Measurements from ENCODE around the gene C19orf67.
"Not testable (repeated sequence)": the region's sequence is repeated elsewhere in the genome, so short reads cannot be mapped to it uniquely, and the experiment has no call there.

Gene C19orf67

DNA sequence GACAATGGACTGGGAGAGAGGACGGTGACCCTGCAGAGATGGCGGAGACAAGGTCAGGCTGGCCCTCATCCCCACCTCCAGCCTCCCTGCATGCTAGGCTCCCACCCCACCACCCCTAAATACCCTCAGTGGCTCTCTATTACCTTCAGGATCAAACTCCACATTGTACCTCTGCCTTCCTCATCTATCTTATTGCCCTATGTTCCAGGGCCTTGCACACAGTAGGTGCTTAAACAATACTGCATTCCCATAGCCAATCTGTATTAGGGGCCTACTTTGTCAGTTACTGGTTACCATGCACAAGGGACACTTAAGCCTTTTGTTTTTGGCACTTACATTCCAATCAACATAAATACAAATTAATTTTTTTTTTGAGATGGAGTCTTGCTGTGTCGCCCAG, 30.2 kb downstream of the C19orf67 start:
- no peak for DNase-seq

DNA sequence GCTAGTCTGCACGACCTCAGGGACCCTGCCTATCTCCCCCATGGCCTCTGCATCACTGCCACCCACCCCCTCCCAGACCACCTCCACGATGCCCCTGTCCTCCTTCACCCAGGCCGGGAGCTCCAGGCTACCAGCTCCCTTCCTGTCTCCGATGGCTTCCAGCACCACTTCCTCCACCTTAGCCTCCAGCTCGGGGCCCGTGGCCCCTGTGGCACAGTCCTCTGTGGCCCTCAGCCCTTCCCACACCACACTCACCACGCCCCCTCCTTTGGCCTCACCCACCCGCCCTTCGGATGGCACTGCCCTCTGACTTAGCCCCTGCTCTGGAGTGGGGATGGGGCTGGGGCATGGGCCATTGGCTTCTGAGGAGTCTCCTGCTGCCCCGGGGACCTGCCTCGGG, 30.9 kb downstream of the C19orf67 start:
- DNase-seq, result no peak

DNA sequence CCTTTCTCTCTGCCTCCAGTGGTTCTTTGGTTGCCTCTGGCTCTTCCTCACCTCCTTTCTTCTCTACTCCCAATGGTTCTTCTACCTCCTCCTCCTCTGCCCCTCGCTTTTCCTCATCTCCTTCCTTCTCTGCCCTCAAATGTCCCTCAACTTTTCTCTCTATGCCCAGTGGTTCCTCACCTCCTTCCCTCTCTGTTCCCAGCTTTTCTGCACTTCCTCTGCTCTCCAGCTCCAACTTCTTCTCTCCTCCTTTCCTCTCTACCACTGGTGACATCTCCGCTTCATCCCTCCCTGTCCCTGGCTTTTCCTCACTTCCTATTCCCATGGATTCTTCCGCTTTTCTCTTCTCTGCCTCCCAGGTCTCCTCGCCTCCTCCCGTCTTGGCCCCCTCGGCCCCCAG, 31.5 kb downstream of the C19orf67 start:
- DNase-seq, result no peak

DNA sequence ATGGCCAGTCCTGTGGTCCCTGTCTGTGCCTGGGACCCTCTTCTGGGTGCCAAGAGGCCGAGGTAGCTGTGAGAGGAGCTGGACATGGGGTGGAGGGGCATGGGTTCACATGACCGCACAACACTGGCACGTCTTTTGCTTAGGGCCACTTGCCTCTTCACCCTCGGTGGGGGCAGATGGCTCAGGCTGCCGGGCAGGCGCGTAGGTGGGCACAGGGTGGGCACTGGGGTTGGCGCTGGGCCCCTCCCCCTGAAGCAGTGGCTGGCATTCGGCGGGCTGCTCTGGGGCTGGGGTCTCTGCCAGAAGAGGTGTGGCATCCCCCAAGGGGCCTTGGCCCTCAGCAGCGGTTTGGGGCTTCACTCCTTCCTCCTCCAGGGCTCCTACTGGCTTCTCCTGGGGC, 32.1 kb downstream of the C19orf67 start:
- no peak for DNase-seq

DNA sequence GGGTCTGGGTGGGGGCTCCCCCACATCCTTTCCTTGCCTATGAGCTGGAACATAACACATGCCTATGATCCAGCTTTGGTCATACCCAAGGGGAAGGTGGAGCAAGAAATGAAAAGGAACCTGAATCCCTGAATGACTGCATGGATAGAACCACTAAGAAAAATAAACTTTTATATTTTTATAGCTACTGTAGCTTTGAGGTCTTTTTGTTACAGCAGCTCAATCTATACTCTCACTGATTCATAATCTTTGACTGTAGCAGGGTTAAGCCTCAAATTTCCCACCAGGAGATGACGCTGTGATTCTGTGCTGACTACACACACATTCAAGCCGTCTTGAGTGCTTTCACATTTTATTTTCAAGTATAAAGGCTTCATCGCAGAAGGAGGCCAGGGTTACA, 32.6 kb downstream of the C19orf67 start:
- no peak for DNase-seq

DNA sequence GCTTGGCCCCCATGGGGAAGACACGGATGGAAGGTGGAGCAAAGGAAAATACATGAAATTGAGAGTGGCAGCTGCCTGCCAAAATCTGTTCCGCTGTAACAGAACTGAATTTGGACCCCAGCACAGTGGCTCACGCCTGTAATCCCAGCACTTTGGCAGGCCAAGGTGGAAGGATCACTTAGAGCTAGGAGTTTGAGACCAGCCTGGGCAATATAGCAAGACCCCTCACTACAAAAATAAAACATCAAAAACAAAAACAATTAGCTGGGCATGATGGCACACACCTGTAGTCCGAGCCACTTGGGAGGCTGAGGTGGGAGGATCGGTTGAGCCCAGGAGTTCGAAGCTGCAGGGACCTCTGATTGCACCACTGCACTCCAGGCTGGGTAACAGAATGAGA, 33.1 kb downstream of the C19orf67 start:
- no peak for DNase-seq

DNA sequence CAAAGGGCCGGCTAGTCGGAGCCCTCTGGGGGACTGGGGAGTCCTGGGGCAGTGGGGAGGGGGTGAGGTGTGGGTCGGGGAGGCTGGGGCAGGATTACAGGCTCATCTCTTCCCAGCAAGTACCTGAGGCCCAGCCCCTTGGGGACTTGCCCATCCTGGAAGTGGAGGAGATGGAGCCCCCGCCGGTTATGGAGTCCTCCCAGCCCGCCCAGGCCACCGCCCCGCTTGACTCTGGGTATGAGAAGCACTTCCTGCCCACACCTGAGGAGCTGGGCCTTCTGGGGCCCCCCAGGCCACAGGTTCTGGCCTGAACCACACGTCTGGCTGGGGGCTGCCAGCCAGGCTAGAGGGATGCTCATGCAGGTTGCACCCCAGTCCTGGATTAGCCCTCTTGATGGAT, 33.6 kb downstream of the C19orf67 start:
- no peak for DNase-seq

DNA sequence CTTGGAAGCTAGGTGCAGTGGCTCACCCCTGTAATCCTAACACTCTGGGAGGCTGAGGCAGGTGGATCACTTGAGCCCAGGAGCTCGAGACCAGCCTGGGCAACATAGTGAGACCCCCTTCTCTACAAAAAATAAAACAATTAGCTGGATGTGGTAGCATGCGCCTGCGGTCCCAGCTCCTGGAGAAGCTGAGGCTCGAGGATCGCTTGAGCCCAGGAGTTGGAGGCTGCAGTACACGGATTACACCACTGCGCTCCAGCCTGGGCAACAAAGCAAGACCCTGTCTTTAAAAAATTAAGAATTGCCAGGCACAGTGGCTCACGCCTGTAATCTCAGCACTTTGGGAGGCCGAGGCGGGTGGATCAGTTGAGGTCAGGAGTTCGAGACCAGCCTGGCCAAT, 34.6 kb downstream of the C19orf67 start:
- not testable (repeated sequence) for DNase-seq

DNA sequence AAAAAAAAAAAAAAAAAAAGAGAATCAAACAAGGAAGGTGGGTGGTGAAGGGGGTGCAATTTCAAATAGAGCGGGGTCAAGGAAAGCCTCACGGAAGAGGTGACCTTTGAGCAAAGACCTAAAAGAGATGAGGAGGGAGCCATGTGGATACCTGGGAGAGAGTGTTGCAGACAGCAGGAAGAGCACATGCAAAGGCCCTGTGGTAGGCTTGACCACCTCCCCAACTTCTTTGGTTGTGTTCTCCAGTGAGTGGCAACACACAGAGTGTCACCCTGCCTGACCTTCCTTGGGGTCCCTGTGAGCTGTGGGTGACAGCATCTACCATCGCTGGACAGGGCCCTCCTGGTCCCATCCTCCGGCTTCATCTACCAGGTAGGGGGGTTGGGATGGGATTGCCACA, 35.1 kb downstream of the C19orf67 start:
- DNase-seq, result no peak

DNA sequence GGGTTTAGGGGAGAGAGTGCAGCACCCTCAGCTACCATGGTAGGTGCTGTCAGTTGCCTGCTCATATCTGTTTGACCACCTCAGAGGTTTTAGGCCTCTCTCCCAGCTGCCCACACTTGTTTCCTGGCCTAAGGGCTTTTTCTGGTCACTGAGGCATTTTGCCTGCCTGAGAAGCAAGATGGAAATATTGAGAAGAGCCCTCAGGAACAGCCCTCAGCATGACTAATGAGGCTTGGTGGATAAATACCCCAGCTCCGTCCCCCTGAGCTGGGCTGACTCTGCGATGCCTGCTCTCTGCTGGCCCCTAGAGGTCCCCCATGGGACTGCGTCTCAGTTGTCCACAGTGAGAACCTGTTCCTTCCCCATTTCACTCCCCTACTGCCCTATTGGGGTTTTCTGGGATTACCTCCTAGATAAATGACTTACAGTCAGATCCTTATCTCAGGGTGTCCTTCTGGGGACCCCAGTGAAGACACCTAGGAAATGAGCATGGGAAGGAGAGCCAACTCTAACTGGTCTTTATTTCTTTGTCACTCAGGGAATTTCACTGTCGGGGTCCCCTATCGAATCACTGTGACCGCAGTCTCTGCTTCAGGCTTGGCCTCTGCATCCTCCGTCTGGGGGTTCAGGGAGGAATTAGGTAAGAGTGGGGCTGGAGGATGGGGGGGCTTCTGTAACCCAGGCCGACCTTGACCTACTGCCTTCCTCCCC, 37.0 kb downstream of the C19orf67 start:
- DNase-seq, result no peak

DNA sequence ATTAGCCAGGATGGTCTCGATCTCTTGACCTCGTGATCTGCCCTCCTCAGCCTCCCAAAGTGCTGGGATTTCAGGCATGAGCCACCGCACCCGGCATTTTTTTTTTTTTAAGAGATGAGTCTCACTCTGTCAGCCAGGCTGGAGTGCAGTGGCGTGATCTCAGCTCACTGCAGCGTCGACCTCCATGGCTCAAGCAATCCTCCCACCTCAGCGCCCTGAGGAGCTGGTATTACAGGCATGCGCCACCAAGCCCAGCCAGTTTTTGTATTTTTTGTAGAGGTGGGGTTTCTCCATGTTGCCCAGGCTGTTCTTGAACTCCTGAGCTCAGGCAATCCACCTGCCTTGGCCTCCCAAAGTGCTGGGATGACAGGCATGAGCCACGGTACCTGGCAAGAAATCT, 37.7 kb downstream of the C19orf67 start:
- not testable (repeated sequence) for DNase-seq

DNA sequence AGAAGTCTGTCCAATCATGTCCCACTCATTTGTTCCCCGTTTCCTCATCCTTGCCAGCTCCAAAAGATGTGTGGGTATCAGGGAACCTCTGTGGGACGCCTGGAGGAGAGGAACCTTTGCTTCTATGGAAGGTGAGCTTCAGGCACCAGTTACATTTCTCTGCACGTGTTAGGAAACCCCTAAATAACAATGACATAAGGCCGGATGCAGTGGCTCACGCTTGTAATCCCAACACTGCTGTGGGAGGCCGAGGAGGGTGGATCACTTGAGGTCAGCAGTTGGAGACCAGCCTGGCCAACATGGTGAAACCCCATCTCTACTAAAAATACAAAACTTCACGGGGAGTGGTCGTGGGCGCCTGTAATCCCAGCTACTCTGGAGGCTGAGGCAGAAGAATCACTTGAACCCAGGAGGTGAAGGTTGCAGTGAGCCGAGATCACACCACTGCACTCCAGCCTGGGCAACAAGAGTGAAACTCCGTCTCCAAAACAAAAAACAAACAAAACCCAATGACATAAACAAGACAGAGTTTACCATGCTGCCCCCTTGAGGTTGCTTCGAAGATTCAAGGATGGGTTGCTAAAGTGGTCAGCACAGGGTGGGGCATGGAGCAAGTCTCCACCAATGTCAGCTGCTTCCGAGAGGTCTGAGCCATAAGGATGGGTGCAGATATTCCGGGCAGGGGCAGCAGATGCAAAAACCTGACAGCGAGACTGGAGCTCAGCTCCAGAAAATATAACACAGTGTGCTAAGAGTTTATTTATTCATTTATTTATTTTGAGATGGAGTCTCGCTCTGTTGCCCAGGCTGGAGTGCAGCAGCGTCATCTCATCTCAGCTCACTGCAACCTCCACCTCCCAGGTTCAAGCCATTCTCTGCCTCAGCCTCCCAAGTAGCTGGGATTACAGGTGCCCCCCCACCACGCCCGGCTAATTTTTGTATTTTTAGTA, 42.6 kb downstream of the C19orf67 start:
- DNase-seq, result not testable (repeated sequence)

DNA sequence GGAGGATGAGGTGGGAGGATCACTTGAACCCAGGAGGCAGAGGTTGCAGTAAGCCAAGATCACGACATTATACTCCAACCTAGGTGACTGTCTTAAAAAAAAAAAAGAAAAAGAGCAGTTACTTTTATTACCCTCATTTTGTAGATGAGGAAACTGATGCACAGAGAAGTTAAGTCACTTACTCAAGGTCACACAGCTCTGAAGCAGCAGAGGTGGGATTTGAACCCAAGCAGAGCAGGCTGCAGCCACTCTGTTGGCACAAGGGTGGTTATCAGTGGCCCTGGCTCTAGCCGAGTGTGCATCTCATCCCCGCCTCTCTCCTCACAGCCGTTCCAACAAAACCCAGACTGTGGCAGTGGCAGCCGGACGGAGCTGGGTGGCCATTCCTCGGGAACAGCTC, 46.4 kb downstream of the C19orf67 start:
- no peak for DNase-seq

DNA sequence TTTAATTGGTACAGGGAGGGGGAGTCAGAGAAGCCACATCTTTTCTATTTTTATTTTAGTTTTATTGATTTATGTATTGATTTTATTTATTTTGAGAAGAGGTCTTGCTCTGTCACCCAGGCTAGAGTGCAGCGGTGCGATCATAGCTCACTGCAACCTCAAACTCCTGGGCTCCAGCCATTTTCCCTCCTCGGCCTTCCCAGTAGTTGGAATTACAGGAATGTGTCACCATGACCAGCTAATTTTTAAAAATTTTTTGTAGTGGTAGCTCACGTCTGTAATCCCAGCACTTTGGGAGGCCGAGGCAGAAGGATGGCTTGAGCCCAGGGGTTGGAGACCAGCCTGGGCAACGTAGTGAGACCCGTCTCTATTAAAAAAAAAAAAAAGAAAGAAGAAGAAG, 49.9 kb downstream of the C19orf67 start:
- no peak for DNase-seq

DNA sequence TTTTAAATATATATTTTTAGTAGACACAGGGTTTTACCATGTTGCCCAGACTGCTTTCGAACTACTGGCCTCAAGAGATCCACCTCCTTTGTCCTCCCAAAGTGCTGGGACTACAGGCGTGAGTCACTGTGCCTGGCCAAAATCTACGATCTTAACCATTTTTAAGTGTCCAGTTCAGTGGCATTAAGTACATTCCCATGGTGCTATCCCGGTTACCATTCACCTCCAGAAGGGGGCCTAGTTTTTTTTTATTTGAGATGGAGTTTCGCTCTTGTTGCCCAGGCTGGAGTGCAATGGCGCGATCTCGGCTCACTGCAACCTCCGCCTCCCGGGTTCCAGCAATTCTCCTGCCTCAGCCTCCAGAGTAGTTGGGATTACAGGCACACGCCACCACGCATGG, 50.4 kb downstream of the C19orf67 start:
- DNase-seq, result not testable (repeated sequence)

DNA sequence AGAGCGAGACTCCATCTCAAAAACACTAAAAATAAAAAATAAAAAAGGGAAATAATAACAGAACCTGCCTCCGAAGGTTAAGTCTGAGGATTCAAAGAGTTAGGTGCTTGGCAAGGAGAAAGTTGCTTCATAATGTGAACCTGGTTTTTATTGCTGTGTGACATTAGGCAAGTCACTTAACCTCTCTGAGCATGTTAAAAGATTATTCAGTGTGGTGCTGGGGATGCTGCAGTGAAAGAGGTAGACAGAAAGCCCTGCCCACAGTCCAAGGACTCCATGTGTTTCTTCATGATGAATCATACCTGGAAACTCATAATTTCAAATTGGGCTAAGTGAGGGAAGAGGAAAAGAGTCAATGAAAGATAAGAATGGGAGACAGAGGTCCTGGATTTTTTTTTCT, 51.6 kb downstream of the C19orf67 start:
- DNase-seq, result no peak

DNA sequence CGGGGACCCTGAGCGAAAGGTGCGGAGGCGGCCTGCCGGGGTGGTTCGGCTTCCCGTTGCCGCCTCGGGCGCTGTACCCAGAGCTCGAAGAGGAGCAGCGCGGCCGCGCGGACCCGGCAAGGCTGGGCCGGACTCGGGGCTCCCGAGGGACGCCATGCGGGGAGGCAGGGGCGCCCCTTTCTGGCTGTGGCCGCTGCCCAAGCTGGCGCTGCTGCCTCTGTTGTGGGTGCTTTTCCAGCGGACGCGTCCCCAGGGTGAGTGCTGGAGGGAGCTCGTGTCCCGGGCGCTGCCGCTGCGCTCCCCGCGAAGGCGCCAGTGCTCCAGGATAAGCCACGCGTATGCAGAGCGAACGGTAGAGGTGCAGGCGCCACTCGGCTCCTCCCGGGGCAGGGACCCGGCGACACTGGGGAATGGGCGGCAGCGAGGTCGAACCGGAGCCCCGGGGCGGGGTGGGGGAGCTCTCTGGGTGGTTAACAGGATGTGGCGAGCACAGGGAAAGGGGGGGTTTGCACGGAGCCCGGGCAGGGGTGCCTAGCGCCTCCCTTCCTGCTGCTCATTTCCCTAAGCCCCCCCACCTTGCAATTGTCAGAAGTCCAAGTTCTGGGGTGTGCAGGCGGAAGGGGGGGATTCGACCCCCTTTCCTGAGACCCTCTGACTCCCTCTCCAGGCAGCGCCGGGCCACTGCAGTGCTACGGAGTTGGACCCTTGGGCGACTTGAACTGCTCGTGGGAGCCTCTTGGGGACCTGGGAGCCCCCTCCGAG, 53.7 kb downstream of the C19orf67 start, which contains the start of gene IL27RA:
Gene IL27RA (plus strand): TSS at position 44 of the 762 bp plus-strand sequence. CDS start 111 bp downstream, at position 155.
- no peak for DNase-seq
